IMR-90 (cell line): Measurements from ENCODE around the gene RASSF7. TPM values are rescaled to one million over a fixed set of nuclear protein-coding genes. Genes with fewer than 3 reads are reported as not detected.

Experiments
- ATAC-seq: fragments of 200-7000 bp; cut with Tn5 transposase; 2 replicates; pipeline ENCODE4 v1.9.1; 2020; ENCODE audit warnings: low read depth, mild to moderate bottlenecking, moderate library complexity
- BruUV-seq: library from RNA; stranded (reverse); fragments of 400-500 nt; replicated peaks from 2 replicates; lab custom pipeline; 2021; lab: Mats Ljungman, UMichigan
- CTCF ChIA-PET: fragments of 300-600 bp; formaldehyde crosslinking; extraction: SDS; loops from one replicate; lab custom pipeline; 2021; ENCODE audit warnings: antibody characterized with exemption; lab: Yijun Ruan, JAX
- POLR2A ChIA-PET: fragments of 300-600 bp; sonication (Branson Sonifier 250); formaldehyde crosslinking; loops from one replicate; lab custom pipeline; 2022; ENCODE audit warnings: antibody characterized with exemption; ENCODE audit not compliant: unreplicated experiment; lab: Charles Lee
- DNase-seq: peaks from one replicate; pipeline ENCODE4 v3.0.0; 2013
- H2AFZ ChIP-seq: replicated peaks from 2 replicates; pipeline ENCODE3; 2013; ENCODE audit warnings: low read length, mild to moderate bottlenecking; ENCODE audit not compliant: poor library complexity
- H2AK5ac ChIP-seq: 2 replicates; pipeline ENCODE4 v1.6.1; 2013; ENCODE audit warnings: low read depth, low read length, inconsistent platforms
- H2AK9ac ChIP-seq: replicated peaks from 2 replicates; pipeline ENCODE3; 2013; ENCODE audit warnings: mild to moderate bottlenecking, low read depth, low read length, moderate library complexity; ENCODE audit not compliant: poor library complexity
- H2BK120ac ChIP-seq: 2 replicates; pipeline ENCODE4 v1.6.1; 2013; ENCODE audit warnings: low read depth, low read length, inconsistent platforms
- H2BK15ac ChIP-seq: 3 replicates; pipeline ENCODE4 v1.6.1; 2013; ENCODE audit warnings: low read depth, low read length, inconsistent platforms
- H2BK20ac ChIP-seq: 2 replicates; pipeline ENCODE4 v1.6.1; 2013; ENCODE audit warnings: low read depth, mild to moderate bottlenecking, inconsistent platforms, low read length, moderate library complexity
- H2BK5ac ChIP-seq: 2 replicates; pipeline ENCODE4 v1.6.1; 2013; ENCODE audit warnings: mild to moderate bottlenecking, low read depth, low read length, inconsistent platforms; ENCODE audit not compliant: poor library complexity, severe bottlenecking
- H3K14ac ChIP-seq: replicated peaks from 2 replicates; pipeline ENCODE4 v1.6.1; 2013; ENCODE audit warnings: low read depth, low read length, inconsistent platforms
- H3K18ac ChIP-seq: 2 replicates; pipeline ENCODE4 v1.6.1; 2013; ENCODE audit warnings: low read depth, low read length, control low read depth
- H3K23ac ChIP-seq: 2 replicates; pipeline ENCODE4 v1.6.1; 2013; ENCODE audit warnings: low read depth, low read length, inconsistent platforms
- H3K27ac ChIP-seq: 2 replicates; pipeline ENCODE4 v1.5.1; 2013; ENCODE audit warnings: mild to moderate bottlenecking, control low read depth, low read length; ENCODE audit not compliant: insufficient read depth
- H3K27me3 ChIP-seq: 2 replicates; pipeline ENCODE4 v1.6.1; 2013; ENCODE audit warnings: low read length; ENCODE audit not compliant: control insufficient read depth, insufficient read depth
- H3K36me3 ChIP-seq: 2 replicates; pipeline ENCODE4 v1.6.1; 2013; ENCODE audit warnings: low read length, mixed read lengths; ENCODE audit not compliant: control insufficient read depth, insufficient read depth
- H3K4ac ChIP-seq: 2 replicates; pipeline ENCODE4 v1.6.1; 2013; ENCODE audit warnings: low read depth, low read length, inconsistent platforms
- H3K4me1 ChIP-seq: 2 replicates; pipeline ENCODE4 v1.6.1; 2013; ENCODE audit warnings: low read length, mixed read lengths; ENCODE audit not compliant: control insufficient read depth, insufficient read depth
- H3K4me2 ChIP-seq: 2 replicates; pipeline ENCODE4 v1.6.1; 2013; ENCODE audit warnings: low read depth, mild to moderate bottlenecking, control low read depth, low read length, moderate library complexity
- H3K4me3 ChIP-seq: 2 replicates; pipeline ENCODE4 v1.5.1; 2013; ENCODE audit warnings: low read depth, mild to moderate bottlenecking, control low read depth, low read length, moderate library complexity; ENCODE audit not compliant: insufficient read depth
- H3K56ac ChIP-seq: 2 replicates; pipeline ENCODE4 v1.6.1; 2013; ENCODE audit warnings: low read length, inconsistent platforms; ENCODE audit not compliant: insufficient read depth; ENCODE audit errors: extremely low read depth
- H3K79me1 ChIP-seq, 2 experiments: 2 replicates each; pipeline ENCODE4 v1.6.1; 2013; ENCODE audit warnings: low read length in 2 of 2, inconsistent platforms in 1 of 2, low read depth in 1 of 2
- H3K9ac ChIP-seq: 2 replicates; pipeline ENCODE4 v1.6.1; 2013; ENCODE audit warnings: low read depth, low read length, control low read depth
- H3K9me1 ChIP-seq: 2 replicates; pipeline ENCODE4 v1.6.1; 2013; ENCODE audit warnings: low read length, inconsistent platforms; ENCODE audit not compliant: insufficient read depth
- H3K9me3 ChIP-seq: 2 replicates; pipeline ENCODE4 v1.6.1; 2013; ENCODE audit warnings: low read length; ENCODE audit not compliant: control insufficient read depth, insufficient read depth
- H4K20me1 ChIP-seq: 2 replicates; pipeline ENCODE4 v1.6.1; 2013; ENCODE audit warnings: low read length, inconsistent platforms; ENCODE audit not compliant: insufficient read depth
- H4K5ac ChIP-seq: 2 replicates; pipeline ENCODE4 v1.6.1; 2013; ENCODE audit warnings: mild to moderate bottlenecking, low read depth, low read length, control low read depth
- H4K8ac ChIP-seq, 2 experiments: 2 replicates each; pipeline ENCODE4 v1.6.1; 2013; ENCODE audit warnings: low read depth in 2 of 2, low read length in 2 of 2, control low read depth in 1 of 2, inconsistent platforms in 1 of 2
- H4K91ac ChIP-seq: 2 replicates; pipeline ENCODE4 v1.6.1; 2013; ENCODE audit warnings: low read depth, low read length, inconsistent platforms; ENCODE audit not compliant: insufficient read depth
- RAD21 ChIP-seq: IDR thresholded peaks from 2 replicates; pipeline ENCODE4 v1.6.1; 2012; ENCODE audit warnings: low read length, improper control_type of control experiment
- WGBS, 2 experiments: methylation state at CpG; one replicate each; pipeline versions ENCODE4 v1.1.5 to v1.1.7; 2013; ENCODE audit warnings: missing lambda C conversion rate in 2 of 2; ENCODE audit not compliant: insufficient read length in 1 of 2; ENCODE audit errors: extremely low coverage in 2 of 2; 5-methylcytosine and 5-hydroxymethylcytosine counted together
- dilution Hi-C: fragments of 300-500 bp; cut with HindIII; formaldehyde crosslinking; loops from one replicate; pipeline ENCODE4 v1.14.3; 2018; ENCODE audit warnings: low sequenced_read_pairs; ENCODE audit not compliant: unreplicated experiment
- in situ Hi-C: fragments of 300-500 bp; cut with MboI; formaldehyde crosslinking; loops from 3 replicates; pipeline ENCODE4 v1.14.3; 2019; ENCODE audit warnings: low sequenced_read_pairs, inconsistent platforms, mixed read lengths
- intact Hi-C: fragments of 100-400 bp; cut with micrococcal nuclease; formaldehyde crosslinking; loops from 2 replicates; pipeline ENCODE4 v1.10.0; 2022
- polyA plus RNA-seq, 3 experiments: library from polyadenylated mRNA; depleted of rRNA; stranded (reverse); fragments of >200 nt; gene quantifications; 2 replicates each; pipeline ENCODE4 v1.2.3, GENCODE V29; 2012; ENCODE audit warnings: low replicate concordance in 1 of 3
- total RNA-seq: library from RNA; depleted of rRNA; stranded (reverse); fragments of >200 nt; gene quantifications from 2 replicates; pipeline ENCODE4 v1.2.3, GENCODE V29; 2012

Gene RASSF7
- total and polyA plus RNA-seq, 2 of the 4 experiments (the other 2 are of a cell fraction) = 6.8 to 18.5 TPM

DNA sequence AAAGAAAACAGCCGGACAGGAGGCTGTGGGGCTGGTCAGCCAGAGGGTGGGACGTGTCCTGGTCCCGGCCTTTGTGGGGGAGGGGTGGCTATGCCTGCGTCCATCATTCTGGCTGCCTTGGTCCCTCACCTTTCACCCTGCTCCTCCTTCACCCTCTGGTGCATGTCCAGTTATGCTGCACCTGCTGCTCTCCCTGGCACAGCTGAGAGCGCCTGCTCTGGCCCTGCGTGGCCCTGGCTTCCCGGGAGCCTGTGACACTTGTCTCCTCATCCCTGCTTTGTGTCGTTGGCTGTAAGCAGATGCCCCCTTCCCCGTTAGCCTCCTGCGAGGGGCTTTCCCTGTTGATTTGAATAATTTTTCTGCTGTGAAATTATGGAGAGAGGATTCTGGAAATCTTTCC, 32.1 kb downstream of the RASSF7 start:
- H3K36me3 ChIP-seq = peaks cover 69% of the 10 kb centered on the region
- H3K4me2 ChIP-seq = no peak overlapping the region
- no peak overlapping the region for H2AFZ ChIP-seq
- no peak overlapping the region for H3K4ac ChIP-seq
- in situ Hi-C loops = no loop called here
- H3K4me3 ChIP-seq = no peak overlapping the region
- no peak overlapping the region for H2AK9ac ChIP-seq
- TF ChIP-seq RAD21 = no peak
- H3K14ac ChIP-seq = no peak overlapping the region
- H3K27me3 ChIP-seq = no peaks in the 10 kb centered on the region
- DNase-seq (no peak), ATAC-seq (no peak)
- intact Hi-C loops = no loop called here
- H4K8ac ChIP-seq = no peak overlapping the region
- no peaks in the 10 kb centered on the region; the same call in 1 of the 2 replicates for H3K9me1 ChIP-seq
- H3K56ac ChIP-seq = no peak overlapping the region
- H4K20me1 ChIP-seq = peaks cover 57% of the 10 kb centered on the region
- no peak overlapping the region for H2BK20ac ChIP-seq
- H2BK15ac ChIP-seq = no peak overlapping the region
- H2BK5ac ChIP-seq = no peak overlapping the region
- H2BK120ac ChIP-seq = no peak overlapping the region
- dilution Hi-C loops = no loop called here
- H3K18ac ChIP-seq = no peak overlapping the region
- ChIA-PET POLR2A (no interaction called here), CTCF (no interaction called here)
- H3K9me3 ChIP-seq = no peaks in the 10 kb centered on the region
- H3K79me1 ChIP-seq = peaks cover 30 to 64% of the 10 kb centered on the region in 2 experiments
- WGBS, 2 experiments = no CpG with 5 or more reads among the region's 10 CpGs
- H3K27ac ChIP-seq = no peak overlapping the region
- no peak overlapping the region for H2AK5ac ChIP-seq
- no peak overlapping the region for H4K5ac ChIP-seq
- BruUV-seq = no TSS peak
- no peak overlapping the region for H3K23ac ChIP-seq
- H3K4me1 ChIP-seq = 0 out of 2 replicates have a peak, but pooled peaks cover 2% of the 10 kb centered on the region
- no peak overlapping the region for H4K91ac ChIP-seq
- no peak overlapping the region for H3K9ac ChIP-seq
